Measurements from ENCODE around the gene ZNF557. TPM values are rescaled to one million over a fixed set of nuclear protein-coding genes. Genes with fewer than 3 reads are reported as not detected.

ZNF557 gene
- total and polyA plus RNA-seq, 2 of the 8 experiments (the other 6 are each of a cell fraction or from before 2014, with no cell fraction given): 1.4 to 7.4 TPM

GRCh38 chr19:7113233-7113632 lies 43.7 kb downstream of the ZNF557 start:
- no peak overlapping the region for H2BK20ac ChIP-seq (ENCODE audit: low read length)
- H3K9ac ChIP-seq (replicated peaks in 1 of 4; ENCODE audit: extremely low read depth in 1 of 4, low read depth in 3 of 4, low read length in 3 of 4): no peak overlapping the region
- TF ChIP-seq CEBPB (IDR thresholded peaks at IDR 0.05; ENCODE audit: low read depth, low read length): no peak
- no peak for TF ChIP-seq SP4 (IDR thresholded peaks at IDR 0.05; ENCODE audit: low read length)
- no peak for TF ChIP-seq ASH2L (IDR thresholded peaks at IDR 0.05; ENCODE audit: low read length)
- TF ChIP-seq ZNF274 (IDR thresholded peaks at IDR 0.05; ENCODE audit: borderline replicate concordance, extremely low read depth, low read length): no peak
- TF ChIP-seq MAX (IDR thresholded peaks at IDR 0.05): no peak
- TF ChIP-seq RXRA (IDR thresholded peaks at IDR 0.05; ENCODE audit: insufficient read depth, low read depth, low read length): no peak
- TF ChIP-seq HDAC6 (IDR thresholded peaks at IDR 0.05; ENCODE audit: low read depth, low read length): no peak
- no peak for TF ChIP-seq SP1 (IDR thresholded peaks at IDR 0.05; ENCODE audit: low read depth, low read length)
- no peak for TF ChIP-seq TAF1 (IDR thresholded peaks at IDR 0.05; ENCODE audit: low read depth, low read length)
- no peak overlapping the region for H2AK5ac ChIP-seq (ENCODE audit: low read depth, low read length)
- ChIA-PET POLR2A (ENCODE audit: partially characterized antibody) (interaction anchor here (0.9 kb wide), 1 partner anchor 12 kb away, joined by 3 read pairs; no protein-coding TSS in a partner anchor), CTCF (ENCODE audit: partially characterized antibody) (interaction anchor here (1.0 to 1.6 kb wide), 2 partner anchors 11 to 24 kb away, joined by 4 to 6 read pairs; no protein-coding TSS in a partner anchor)
- H4K91ac ChIP-seq (replicated peaks; ENCODE audit: insufficient read length, low read length): no peak overlapping the region
- WGBS, 2 experiments (ENCODE audit: extremely low coverage in 1 of 2, insufficient coverage in 1 of 2, insufficient read length in 1 of 2, insufficient replicate concordance in 2 of 2, low coverage in 1 of 2, low lambda C conversion rate in 2 of 2, missing lambda C conversion rate in 1 of 2): 92% methylated on average over 1 of the region's 1 CpG; no CpG with 5 or more reads in 1 of the 2 experiments
- peaks cover 0 to 12% (median 2%) of the 10 kb centered on the region in 4 experiments; a peak in 2 of 8 replicates for H3K36me3 ChIP-seq (ENCODE audit: control insufficient read depth in 2 of 4, insufficient read depth in 4 of 4, low read length in 3 of 4)
- FAIRE-seq (no peak), DNase-seq (ENCODE audit: low read depth in 1 of 2, low spot score in 2 of 2) (no peak)
- no peak overlapping the region for H3K14ac ChIP-seq (ENCODE audit: insufficient read length)
- H4K20me1 ChIP-seq (replicated peaks in 1 of 2; ENCODE audit: control insufficient read depth in 1 of 2, insufficient read depth in 2 of 2, low read length in 2 of 2): no peaks in the 10 kb centered on the region
- no peak overlapping the region for H3K23ac ChIP-seq (ENCODE audit: insufficient read length)
- peaks cover 0 to 5% (median 0%) of the 10 kb centered on the region in 4 experiments; a peak in 4 of 7 replicates for H3K4me1 ChIP-seq (replicated peaks in 1 of 4; ENCODE audit: control insufficient read depth in 3 of 4, insufficient read depth in 4 of 4, low read length in 3 of 4)
- no peak overlapping the region for H2AFZ ChIP-seq (ENCODE audit: low read length)
- peaks cover 0 to 3% of the 10 kb centered on the region in 2 experiments; a peak in 1 of 4 replicates for H3K9me3 ChIP-seq (ENCODE audit: insufficient read depth in 2 of 2, low read depth in 1 of 2, low read length in 1 of 2)
- no peaks in the 10 kb centered on the region for H3K23me2 ChIP-seq (ENCODE audit: low read depth, low read length)
- no peak overlapping the region for H3K4me3 ChIP-seq (ENCODE audit: extremely low read depth in 1 of 4, insufficient read depth in 2 of 4, low read depth in 3 of 4, low read length in 4 of 4)
- no peak overlapping the region for H4K8ac ChIP-seq (ENCODE audit: extremely low read depth, insufficient read depth, low read length)
- no peak overlapping the region for H2BK120ac ChIP-seq (replicated peaks; ENCODE audit: low read depth, low read length)
- no peaks in the 10 kb centered on the region for H3K79me2 ChIP-seq (ENCODE audit: control insufficient read depth in 1 of 2, insufficient read depth in 2 of 2, low read length in 2 of 2)
- no peak overlapping the region for H2BK5ac ChIP-seq (ENCODE audit: low read depth, low read length)
- H3K56ac ChIP-seq (replicated peaks; ENCODE audit: insufficient read length, low read depth, low read length): no peak overlapping the region
- no peak overlapping the region for H3K4ac ChIP-seq (replicated peaks; ENCODE audit: insufficient read length, low read depth, low read length)
- H3K27me3 ChIP-seq (replicated peaks in 1 of 4; ENCODE audit: control insufficient read depth in 3 of 4, extremely low read depth in 1 of 4, insufficient read depth in 3 of 4, low read length in 3 of 4): no peaks in the 10 kb centered on the region
- no peaks in the 10 kb centered on the region for H3K79me1 ChIP-seq (ENCODE audit: low read depth, low read length)
- no peak overlapping the region for H3K4me2 ChIP-seq (ENCODE audit: insufficient read depth in 1 of 2, low read depth in 2 of 2, low read length in 2 of 2)
- no peak overlapping the region for H4K5ac ChIP-seq (ENCODE audit: insufficient read length, low read depth, low read length)
- H2BK15ac ChIP-seq (ENCODE audit: low read length): no peak overlapping the region
- no peak overlapping the region for H2BK12ac ChIP-seq (ENCODE audit: low read depth, low read length)
- H3K18ac ChIP-seq (ENCODE audit: extremely low read depth, low read length): no peak overlapping the region
- H3K27ac ChIP-seq (ENCODE audit: low read depth, low read length): no peak overlapping the region

Data from H1 (cell line).